ACHN (cell line): ENCODE data around the gene DPM2.
A peak's percentile ranks its signal among the peaks of the same experiment; 100 is the strongest.

ENCODE experiments used
- DNase-seq: peaks from one replicate; pipeline ENCODE4 v3.0.0-alpha.2; 2015
- in situ Hi-C: cut with HindIII; loops from 2 replicates; pipeline ENCODE4 v1.10.0; 2017; ENCODE audit warnings: low sequenced_read_pairs, low pct_ligation_motif_present, low pct_unique_long_range_greater_than_20kb

Gene DPM2

GRCh38 chr9:127960410-127961154 lies 22.9 kb upstream of the DPM2 start:
- in situ Hi-C loops: no loop called here
- no peak for DNase-seq

- DNase-seq: no peak
- in situ Hi-C loops: no loop called here
These were observed 22.3 kb upstream of the DPM2 start for GRCh38 chr9:127959841-127960409.

- no peak for DNase-seq
- in situ Hi-C loops: no loop called here
These were observed 21.7 kb upstream of the DPM2 start for GRCh38 chr9:127959398-127959797.

GRCh38 chr9:127958728-127959127 lies 21.1 kb upstream of the DPM2 start:
- in situ Hi-C loops: no loop called here
- DNase-seq: no peak

GRCh38 chr9:127955294-127956015 lies 17.8 kb upstream of the DPM2 start:
- in situ Hi-C loops: no loop called here
- peak; percentile 70 for DNase-seq

- DNase-seq: no peak
- in situ Hi-C loops: no loop called here
These were observed 17.2 kb upstream of the DPM2 start for GRCh38 chr9:127954831-127955293.

GRCh38 chr9:127953768-127954505 lies 16.3 kb upstream of the DPM2 start:
- DNase-seq: no peak
- in situ Hi-C loops: no loop called here

- in situ Hi-C loops: no loop called here
- DNase-seq: no peak
These were observed 15.5 kb upstream of the DPM2 start for GRCh38 chr9:127953154-127953553.

- in situ Hi-C loops: no loop called here
- DNase-seq: no peak
These were observed 13.0 kb upstream of the DPM2 start for GRCh38 chr9:127950513-127951289.

- in situ Hi-C loops: no loop called here
- DNase-seq: no peak
These were observed 12.3 kb upstream of the DPM2 start for GRCh38 chr9:127949827-127950512.

GRCh38 chr9:127947841-127948710 lies 10.4 kb upstream of the DPM2 start:
- in situ Hi-C loops: no loop called here
- no peak for DNase-seq

- DNase-seq: no peak
- in situ Hi-C loops: no loop called here
These were observed 9.1 kb upstream of the DPM2 start for GRCh38 chr9:127946728-127947127.

GRCh38 chr9:127945942-127946341 lies 8.3 kb upstream of the DPM2 start:
- in situ Hi-C loops: no loop called here
- no peak for DNase-seq

- no peak for DNase-seq
- in situ Hi-C loops: no loop called here
These were observed 7.7 kb upstream of the DPM2 start for GRCh38 chr9:127945338-127945737.

- in situ Hi-C loops: no loop called here
These were observed 7.0 kb upstream of the DPM2 start for GRCh38 chr9:127944586-127945218.

GRCh38 chr9:127943731-127944144 lies 6.1 kb upstream of the DPM2 start:
- in situ Hi-C loops: no loop called here
- DNase-seq: peak; percentile 77

More at GRCh38 chr9:127944586-127945218, 7.0 kb upstream of the DPM2 start:
- no peak for DNase-seq
